Measurements from ENCODE around the gene MAST4. TPM values are rescaled to one million over a fixed set of nuclear protein-coding genes. Genes with fewer than 3 reads are reported as not detected.

Gene MAST4
- total and polyA plus RNA-seq, 12 donors = 29.6 to 93.3 (median 76.6) TPM

DNA sequence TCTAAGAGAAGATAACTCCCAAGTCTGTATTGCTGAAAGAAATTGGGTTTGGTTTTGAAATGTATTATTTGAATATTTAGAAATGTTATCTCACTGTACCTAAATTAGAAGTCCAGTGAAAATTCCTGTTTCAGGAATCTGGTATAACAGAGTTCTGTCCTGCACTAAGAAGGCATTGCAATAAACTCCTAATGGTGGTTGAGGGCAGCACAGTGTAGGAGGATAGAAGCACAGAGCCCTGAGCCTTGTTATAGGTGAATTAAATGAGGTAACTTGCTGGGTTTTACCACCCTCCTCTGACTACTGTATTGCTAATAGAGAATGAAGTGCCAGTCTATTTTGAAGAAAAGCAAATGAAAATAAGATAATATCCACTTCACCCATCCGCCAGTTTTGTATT lies 457.0 kb downstream of the MAST4 start:
- DNase-seq = no peak
- TF ChIP-seq, protein P1, sequence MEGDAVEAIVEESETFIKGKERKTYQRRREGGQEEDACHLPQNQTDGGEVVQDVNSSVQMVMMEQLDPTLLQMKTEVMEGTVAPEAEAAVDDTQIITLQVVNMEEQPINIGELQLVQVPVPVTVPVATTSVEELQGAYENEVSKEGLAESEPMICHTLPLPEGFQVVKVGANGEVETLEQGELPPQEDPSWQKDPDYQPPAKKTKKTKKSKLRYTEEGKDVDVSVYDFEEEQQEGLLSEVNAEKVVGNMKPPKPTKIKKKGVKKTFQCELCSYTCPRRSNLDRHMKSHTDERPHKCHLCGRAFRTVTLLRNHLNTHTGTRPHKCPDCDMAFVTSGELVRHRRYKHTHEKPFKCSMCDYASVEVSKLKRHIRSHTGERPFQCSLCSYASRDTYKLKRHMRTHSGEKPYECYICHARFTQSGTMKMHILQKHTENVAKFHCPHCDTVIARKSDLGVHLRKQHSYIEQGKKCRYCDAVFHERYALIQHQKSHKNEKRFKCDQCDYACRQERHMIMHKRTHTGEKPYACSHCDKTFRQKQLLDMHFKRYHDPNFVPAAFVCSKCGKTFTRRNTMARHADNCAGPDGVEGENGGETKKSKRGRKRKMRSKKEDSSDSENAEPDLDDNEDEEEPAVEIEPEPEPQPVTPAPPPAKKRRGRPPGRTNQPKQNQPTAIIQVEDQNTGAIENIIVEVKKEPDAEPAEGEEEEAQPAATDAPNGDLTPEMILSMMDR (IDR thresholded peaks at IDR 0.05) = no peak
- H3K27ac ChIP-seq = no peak overlapping the region
- 93 to 97% methylated on average over 1 of the region's 1 CpG for WGBS, 2 donors
- peaks cover 0 to 66% (median 31%) of the 10 kb centered on the region in 9 donors for H3K4me1 ChIP-seq
- H3K36me3 ChIP-seq = peaks cover 0 to 35% (median 0%) of the 10 kb centered on the region in 9 donors
- H3K9me3 ChIP-seq = no peaks in the 10 kb centered on the region
- no peaks in the 10 kb centered on the region for H3K27me3 ChIP-seq
- H3K4me3 ChIP-seq = no peak overlapping the region
- ATAC-seq = peak in 2 of 8 donors; percentile 44 to 45
- intact Hi-C loops (cut with DNase I) = loop anchor here in 2 of 10 donors (5.0 kb wide), 2 partner anchors 41 to 46 kb away; no protein-coding TSS in a partner anchor

DNA sequence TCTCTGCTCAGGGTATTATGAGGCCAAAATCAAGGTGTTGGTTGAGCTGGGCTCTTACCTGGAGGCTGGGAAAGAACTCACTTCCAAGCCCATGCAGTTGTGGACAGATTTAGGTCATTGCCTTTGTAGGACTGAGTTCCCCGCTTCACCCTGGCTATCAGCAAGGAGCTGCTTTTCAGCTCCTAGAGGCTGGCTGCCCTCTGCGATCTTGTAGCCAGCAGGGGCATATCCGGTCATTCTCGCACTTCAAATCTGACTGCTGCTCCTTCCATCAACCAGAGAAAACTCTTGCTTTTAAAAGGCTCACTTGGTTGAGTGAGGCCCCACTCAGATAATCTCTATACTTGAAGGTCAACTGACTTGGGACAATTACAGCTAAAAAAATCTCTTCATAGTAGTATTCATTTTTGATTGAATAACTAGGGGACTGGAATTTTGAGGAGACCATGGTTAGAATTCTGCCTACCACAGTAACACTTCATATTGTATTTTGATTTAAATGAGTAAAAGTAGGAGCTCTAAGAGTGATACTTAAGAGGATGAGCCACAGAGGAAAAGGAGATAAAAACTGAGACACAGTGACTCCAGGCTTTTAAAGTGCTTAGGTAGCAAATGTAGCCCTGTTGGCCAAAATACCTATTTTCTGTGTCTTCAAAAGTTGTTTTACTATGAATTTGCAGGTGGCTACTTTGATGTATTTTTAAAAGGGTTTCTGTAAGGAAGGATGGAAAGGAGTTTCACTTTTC lies 463.0 kb downstream of the MAST4 start:
- ATAC-seq (peak; percentile 12 to 75 (median 44)), DNase-seq (peak in 1 of 2 donors; percentile 14)
- Histone ChIP-seq H3K4me3 (no peak overlapping the region), H3K4me1 (peaks cover 0 to 75% (median 38%) of the 10 kb centered on the region in 9 donors), H3K36me3 (peaks cover 0 to 30% (median 0%) of the 10 kb centered on the region in 9 donors), H3K9me3 (no peaks in the 10 kb centered on the region), H3K27ac (peak overlapping the region in 7 of 10 donors; percentile 10 to 48 (median 39)), H3K27me3 (no peaks in the 10 kb centered on the region)
- 24 to 25% methylated on average over 4 of the region's 4 CpGs for WGBS, 2 donors
- TF ChIP-seq, protein P1 (IDR thresholded peaks at IDR 0.05) = peak in 1 of 9 donors; percentile 15
- intact Hi-C loops (cut with DNase I) = no loop called here

DNA sequence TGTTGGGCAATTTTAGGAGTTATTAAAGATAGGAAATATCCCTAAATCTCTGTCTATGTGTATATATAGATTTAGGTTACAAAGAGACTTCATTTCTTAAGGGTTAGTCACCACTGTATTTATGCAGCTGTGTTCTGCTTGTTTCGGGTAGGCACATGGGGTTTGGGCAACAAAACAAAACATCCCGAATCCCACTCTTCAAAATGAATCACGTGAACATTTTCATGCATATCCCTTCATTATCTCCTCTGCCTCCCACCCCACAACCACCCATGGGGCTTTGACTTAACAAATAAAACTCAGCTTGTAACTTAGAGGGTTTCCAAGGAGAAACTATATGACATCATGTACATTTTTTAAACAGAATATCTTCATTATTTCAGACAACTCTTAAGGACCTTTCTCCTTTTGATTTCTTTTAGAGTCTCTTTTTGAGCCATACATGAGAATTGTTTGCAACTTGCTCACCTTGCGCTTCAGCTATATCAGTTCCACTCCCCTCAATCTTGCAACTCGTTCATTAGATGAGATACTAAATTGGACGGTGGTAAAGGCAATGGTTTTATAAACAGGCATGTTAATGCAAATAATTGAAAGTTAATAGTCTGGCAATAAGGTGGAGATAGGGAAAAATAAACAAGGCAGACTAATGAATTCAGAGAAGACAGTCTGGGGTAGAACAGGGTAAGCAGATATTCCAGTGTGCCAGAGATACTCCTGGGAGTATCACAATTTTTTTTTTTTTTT lies 463.7 kb downstream of the MAST4 start:
- WGBS, 2 donors = 70 to 74% methylated on average over 6 of the region's 6 CpGs
- no peak overlapping the region for H3K4me3 ChIP-seq
- H3K27ac ChIP-seq = peak overlapping the region in 3 of 10 donors; percentile 39 to 48 (median 45)
- ATAC-seq = no peak
- no peak for DNase-seq
- TF ChIP-seq, protein P1 (IDR thresholded peaks at IDR 0.05) = no peak
- intact Hi-C loops (cut with DNase I) = loop anchor here in 1 of 10 donors (5.0 kb wide), 2 partner anchors 37 to 43 kb away; no protein-coding TSS in a partner anchor
- no peaks in the 10 kb centered on the region for H3K27me3 ChIP-seq
- peaks cover 0 to 80% (median 43%) of the 10 kb centered on the region in 9 donors for H3K4me1 ChIP-seq
- no peaks in the 10 kb centered on the region for H3K9me3 ChIP-seq
- H3K36me3 ChIP-seq = peaks cover 0 to 23% (median 0%) of the 10 kb centered on the region in 9 donors

DNA sequence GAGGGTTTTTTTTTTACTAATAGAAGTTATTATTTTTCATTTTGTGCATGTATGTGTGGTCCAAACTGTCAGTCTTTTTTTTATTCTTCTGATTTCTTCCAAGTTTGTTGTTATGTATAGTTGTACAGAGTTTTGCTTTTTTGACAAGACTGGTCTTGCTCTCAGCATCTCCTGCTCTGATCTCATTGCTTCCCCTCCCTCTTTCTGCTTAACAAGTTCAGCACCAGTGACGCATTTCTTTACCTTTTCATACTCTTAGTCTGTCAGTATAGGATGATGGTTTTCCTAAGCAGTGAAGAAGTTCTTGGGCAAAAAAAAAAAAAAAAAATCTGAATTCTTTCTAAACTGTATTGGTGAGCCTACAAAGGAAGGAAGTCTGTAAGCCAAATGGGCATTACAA lies 465.3 kb downstream of the MAST4 start:
- H3K27me3 ChIP-seq = no peaks in the 10 kb centered on the region
- no peak overlapping the region for H3K4me3 ChIP-seq
- H3K4me1 ChIP-seq = peaks cover 3 to 93% (median 47%) of the 10 kb centered on the region in 9 donors
- no peaks in the 10 kb centered on the region for H3K9me3 ChIP-seq
- WGBS, 2 donors = 85 to 93% methylated on average over 1 of the region's 1 CpG
- TF ChIP-seq, protein P1 (IDR thresholded peaks at IDR 0.05) = no peak
- ATAC-seq (no peak), DNase-seq (no peak)
- H3K27ac ChIP-seq = peak overlapping the region in 3 of 10 donors; percentile 59 to 70 (median 68)
- peaks cover 0 to 8% (median 0%) of the 10 kb centered on the region in 9 donors for H3K36me3 ChIP-seq
- intact Hi-C loops (cut with DNase I) = loop anchor here in 1 of 10 donors (5.0 kb wide), 2 partner anchors 36 to 44 kb away; no protein-coding TSS in a partner anchor
